Fibroblast of villous mesenchyme (primary cell): ENCODE measurements around the gene DPP10. TPM values are rescaled to one million over a fixed set of nuclear protein-coding genes. Genes with fewer than 3 reads are reported as not detected.

Experiments
- DNase-seq: peaks from one replicate; pipeline ENCODE4 v3.0.0-alpha.2; 2010; ENCODE audit warnings: low read depth
- H3K4me3 ChIP-seq: 2 replicates; pipeline ENCODE4 v1.5.1; 2011; ENCODE audit warnings: low read depth, mild to moderate bottlenecking, low read length
- total RNA-seq: library from RNA; depleted of rRNA; stranded (reverse); fragments of >200 nt; gene quantifications from 2 replicates; pipeline ENCODE4 v1.2.3, GENCODE V29; 2012
- TF ChIP-seq, protein P1 (sequence below): IDR thresholded peaks from 2 replicates; pipeline ENCODE4 v1.5.1; 2012; ENCODE audit warnings: low read depth, mild to moderate bottlenecking, low read length; ENCODE audit not compliant: insufficient read depth

Gene DPP10
- total RNA-seq, 1 donor = under 0.01 TPM

DNA sequence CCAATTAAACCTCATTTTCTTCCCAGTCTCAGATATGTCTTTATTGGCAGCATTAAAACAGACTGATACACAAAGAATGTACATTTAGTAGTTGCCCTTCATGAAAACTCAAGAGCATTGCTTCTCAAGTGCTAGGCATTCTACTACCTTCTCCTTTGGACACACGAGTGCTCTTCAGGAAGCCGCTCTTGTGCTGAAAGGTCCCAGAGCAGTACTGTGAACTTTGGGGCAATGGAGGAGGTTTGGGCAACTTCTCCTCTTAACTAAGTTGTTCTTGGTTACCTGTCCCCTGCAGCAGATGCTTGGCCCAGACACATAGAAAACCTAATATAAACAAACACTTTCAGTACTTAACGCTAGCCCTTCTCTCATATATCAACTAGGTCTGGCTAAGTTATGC lies 362.8 kb downstream of the DPP10 start:
- TF ChIP-seq, protein P1, sequence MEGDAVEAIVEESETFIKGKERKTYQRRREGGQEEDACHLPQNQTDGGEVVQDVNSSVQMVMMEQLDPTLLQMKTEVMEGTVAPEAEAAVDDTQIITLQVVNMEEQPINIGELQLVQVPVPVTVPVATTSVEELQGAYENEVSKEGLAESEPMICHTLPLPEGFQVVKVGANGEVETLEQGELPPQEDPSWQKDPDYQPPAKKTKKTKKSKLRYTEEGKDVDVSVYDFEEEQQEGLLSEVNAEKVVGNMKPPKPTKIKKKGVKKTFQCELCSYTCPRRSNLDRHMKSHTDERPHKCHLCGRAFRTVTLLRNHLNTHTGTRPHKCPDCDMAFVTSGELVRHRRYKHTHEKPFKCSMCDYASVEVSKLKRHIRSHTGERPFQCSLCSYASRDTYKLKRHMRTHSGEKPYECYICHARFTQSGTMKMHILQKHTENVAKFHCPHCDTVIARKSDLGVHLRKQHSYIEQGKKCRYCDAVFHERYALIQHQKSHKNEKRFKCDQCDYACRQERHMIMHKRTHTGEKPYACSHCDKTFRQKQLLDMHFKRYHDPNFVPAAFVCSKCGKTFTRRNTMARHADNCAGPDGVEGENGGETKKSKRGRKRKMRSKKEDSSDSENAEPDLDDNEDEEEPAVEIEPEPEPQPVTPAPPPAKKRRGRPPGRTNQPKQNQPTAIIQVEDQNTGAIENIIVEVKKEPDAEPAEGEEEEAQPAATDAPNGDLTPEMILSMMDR = no peak
- H3K4me3 ChIP-seq = no peak overlapping the region
- DNase-seq = no peak

DNA sequence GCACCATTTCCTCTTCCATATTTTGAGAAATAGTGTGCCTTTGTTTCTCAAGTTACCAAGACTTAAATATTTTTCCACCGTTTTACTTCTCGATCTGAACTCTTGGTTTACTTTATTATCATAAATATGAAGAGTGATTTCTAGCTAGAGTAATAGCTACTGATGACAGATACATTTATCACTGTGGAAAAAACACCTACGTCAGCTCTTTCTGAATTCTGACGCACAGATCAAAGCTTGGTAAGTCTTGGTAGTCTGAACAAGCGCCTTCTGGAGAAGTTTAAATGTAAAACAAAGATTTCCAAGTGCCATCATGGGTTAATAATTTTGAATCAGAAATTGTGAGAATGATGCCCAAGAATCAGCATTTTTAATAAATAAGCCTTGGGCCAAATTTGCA lies 367.7 kb downstream of the DPP10 start:
- TF ChIP-seq, protein P1 = no peak
- H3K4me3 ChIP-seq = no peak overlapping the region
- DNase-seq = no peak

DNA sequence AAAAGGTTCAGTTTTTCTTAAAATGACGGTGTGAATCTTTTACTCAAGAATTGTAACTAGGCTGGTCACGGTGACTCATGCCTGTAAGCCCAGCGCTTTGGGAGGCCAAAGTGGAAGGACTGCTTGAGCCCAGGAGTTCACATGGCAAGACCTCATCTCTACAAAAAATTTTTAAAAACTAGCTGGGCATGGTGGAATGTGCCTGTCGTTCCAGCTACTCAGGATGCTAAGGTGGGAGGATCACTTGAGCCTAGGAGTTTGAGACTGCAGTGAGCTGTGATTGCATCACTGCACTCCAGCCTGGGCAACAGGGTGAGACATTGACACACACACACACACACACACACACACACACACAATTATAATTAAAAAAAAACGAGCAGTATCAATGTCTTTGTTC lies 369.8 kb downstream of the DPP10 start:
- H3K4me3 ChIP-seq = no peak overlapping the region
- TF ChIP-seq, protein P1 = no peak
- no peak for DNase-seq

DNA sequence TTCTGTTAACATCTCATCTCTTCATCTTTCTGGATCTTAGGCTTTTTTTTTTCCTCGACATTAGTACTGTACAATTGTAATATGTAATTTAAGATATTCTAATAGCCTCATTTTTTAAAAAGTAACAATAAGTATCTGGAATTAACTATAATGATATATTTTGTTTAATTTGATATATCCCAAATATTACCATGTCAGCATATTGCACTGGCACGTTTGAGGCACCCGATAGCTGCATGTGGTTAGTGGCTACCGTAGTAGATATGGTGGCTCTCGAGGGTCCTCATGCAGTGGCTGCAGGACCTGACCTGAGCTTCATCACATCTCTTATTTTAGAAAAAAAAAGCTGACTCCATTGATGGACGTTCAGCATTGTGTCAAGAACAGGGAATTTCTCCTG lies 371.9 kb downstream of the DPP10 start:
- no peak for DNase-seq
- H3K4me3 ChIP-seq = no peak overlapping the region
- TF ChIP-seq, protein P1 = no peak

DNA sequence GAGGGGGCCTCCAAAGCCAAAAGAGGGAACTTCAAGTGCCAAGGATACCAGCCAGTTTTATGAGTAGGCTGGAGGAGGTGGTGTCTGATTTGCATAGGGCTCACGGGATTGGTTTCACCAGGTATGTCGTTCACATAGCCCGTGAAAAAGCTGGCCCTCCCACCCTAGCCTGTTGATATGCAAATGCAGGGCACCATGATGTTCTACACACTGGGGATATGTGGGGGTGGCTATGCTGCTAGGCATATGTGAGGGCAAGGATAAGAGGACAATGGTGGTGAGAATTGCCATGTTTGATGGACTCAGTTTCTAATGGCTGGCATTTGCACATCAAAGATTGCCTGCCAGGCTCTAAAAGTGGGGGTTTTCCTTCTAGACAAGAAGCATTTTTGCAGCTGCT lies 378.6 kb downstream of the DPP10 start:
- no peak overlapping the region for H3K4me3 ChIP-seq
- no peak for DNase-seq
- TF ChIP-seq, protein P1 = no peak

DNA sequence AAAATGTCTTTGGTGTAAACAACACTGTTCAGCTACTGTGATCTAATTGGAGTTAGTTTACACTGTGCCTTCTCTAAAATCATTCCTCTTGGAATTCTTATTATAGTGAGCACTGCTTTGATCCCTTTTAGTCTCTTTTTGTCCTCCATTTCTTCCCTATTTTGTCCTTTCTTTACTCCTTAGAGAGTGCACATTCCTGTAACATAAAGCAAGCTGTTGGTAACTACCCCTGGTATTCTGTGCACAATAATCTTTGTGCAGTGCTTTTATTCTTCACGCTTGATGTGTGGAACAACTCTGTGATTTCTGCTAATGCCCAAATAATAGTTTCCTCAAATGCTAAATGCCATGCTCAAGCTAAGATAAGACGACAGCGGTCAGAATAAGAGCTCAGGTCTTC lies 401.5 kb downstream of the DPP10 start:
- H3K4me3 ChIP-seq = no peak overlapping the region
- no peak for DNase-seq
- TF ChIP-seq, protein P1 = no peak

DNA sequence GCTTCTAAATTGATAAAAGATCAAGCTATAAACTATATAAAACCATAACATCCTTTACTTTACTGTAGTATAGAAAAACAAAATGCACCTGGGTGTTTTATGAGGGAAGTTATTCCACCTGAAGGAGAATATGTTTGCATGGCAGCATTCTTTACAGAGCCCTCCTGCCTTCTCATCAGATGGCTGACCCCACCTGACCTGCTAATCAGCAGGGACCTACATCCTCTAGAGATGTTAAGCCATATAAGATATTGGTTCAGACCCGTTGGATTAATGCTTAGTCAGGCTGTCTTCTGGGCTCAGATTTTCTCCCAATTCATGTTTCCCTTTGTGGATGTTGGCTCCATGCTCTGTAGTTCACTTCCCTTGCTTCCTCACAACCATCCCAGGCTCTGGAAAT lies 414.8 kb downstream of the DPP10 start:
- TF ChIP-seq, protein P1 = no peak
- no peak for DNase-seq
- no peak overlapping the region for H3K4me3 ChIP-seq
